ENCODE results near the gene VRK2. TPM values are rescaled to one million over a fixed set of nuclear protein-coding genes. Genes with fewer than 3 reads are reported as not detected.
"Not testable (repeated sequence)": the region's sequence is repeated elsewhere in the genome, so short reads cannot be mapped to it uniquely, and the experiment has no call there.

The VRK2 gene
- total RNA-seq, 2 experiments from 2014 or later = 26.2 to 28.4 TPM

- H3K4me1 Mint-ChIP-seq, H3K27me3 Mint-ChIP-seq, H3K4me3 Mint-ChIP-seq, CTCF ChIA-PET, ATAC-seq, DNase-seq, H3K27ac Mint-ChIP-seq: not testable (repeated sequence)
- peaks cover 16% of the 10 kb centered on the region for H3K9me3 Mint-ChIP-seq (ENCODE audit: low read depth)
- H3K36me3 Mint-ChIP-seq = peaks cover 51% of the 10 kb centered on the region
Observed at GRCh38 chr2:58171831-58172230, 125.2 kb downstream of the VRK2 start.

GRCh38 chr2:58177187-58177586, 130.6 kb downstream of the VRK2 start:
- CTCF ChIA-PET, H3K4me1 Mint-ChIP-seq: not testable (repeated sequence)

DNA sequence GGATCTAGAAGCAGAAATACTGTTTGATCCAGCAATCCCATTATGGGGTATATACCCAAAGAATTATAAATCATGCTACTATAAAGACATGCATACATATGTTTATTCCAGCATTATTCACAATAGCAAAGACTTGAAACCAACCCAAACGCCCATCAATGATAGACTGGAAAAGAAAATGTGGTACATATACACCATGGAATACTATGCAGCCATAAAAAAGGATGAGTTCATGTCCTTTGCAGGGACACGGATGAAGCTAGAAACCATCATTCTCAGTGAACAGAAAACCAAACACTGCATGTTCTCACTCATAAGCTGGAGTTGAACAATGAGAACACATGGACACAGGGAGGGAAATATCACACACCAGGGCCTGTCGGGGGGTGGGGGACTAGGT, 133.6 kb downstream of the VRK2 start:
- CTCF ChIA-PET; H3K4me1 Mint-ChIP-seq; H3K9me3 Mint-ChIP-seq (ENCODE audit: low read depth); DNase-seq; H3K27me3 Mint-ChIP-seq; H3K27ac Mint-ChIP-seq; H3K4me3 Mint-ChIP-seq; ATAC-seq: not testable (repeated sequence)
- peaks cover 36% of the 10 kb centered on the region for H3K36me3 Mint-ChIP-seq

More at GRCh38 chr2:58177187-58177586, 130.6 kb downstream of the VRK2 start:
- H3K9me3 Mint-ChIP-seq (ENCODE audit: low read depth); ATAC-seq; H3K4me3 Mint-ChIP-seq; DNase-seq; H3K27ac Mint-ChIP-seq; H3K27me3 Mint-ChIP-seq: not testable (repeated sequence)
- H3K36me3 Mint-ChIP-seq = peaks cover 51% of the 10 kb centered on the region

- no peak for ATAC-seq
- no peaks in the 10 kb centered on the region for H3K9me3 Mint-ChIP-seq (ENCODE audit: low read depth)
- H3K4me1 Mint-ChIP-seq = no peaks in the 10 kb centered on the region
- H3K27ac Mint-ChIP-seq = no peak overlapping the region
- no peaks in the 10 kb centered on the region for H3K27me3 Mint-ChIP-seq
- no peak overlapping the region for H3K4me3 Mint-ChIP-seq
- CTCF ChIA-PET = no interaction called here
- H3K36me3 Mint-ChIP-seq = peaks cover 34% of the 10 kb centered on the region
- DNase-seq = no peak
Observed at GRCh38 chr2:58180635-58181034, 134.0 kb downstream of the VRK2 start.

GRCh38 chr2:58182527-58182926, 135.9 kb downstream of the VRK2 start:
- H3K9me3 Mint-ChIP-seq (ENCODE audit: low read depth) = peaks cover 2% of the 10 kb centered on the region
- H3K36me3 Mint-ChIP-seq = peaks cover 42% of the 10 kb centered on the region
- DNase-seq (no peak), ATAC-seq (no peak)
- H3K27me3 Mint-ChIP-seq = no peaks in the 10 kb centered on the region
- no peak overlapping the region for H3K4me3 Mint-ChIP-seq
- H3K27ac Mint-ChIP-seq = no peak overlapping the region
- H3K4me1 Mint-ChIP-seq = no peaks in the 10 kb centered on the region
- CTCF ChIA-PET = no interaction called here

- no peak for ATAC-seq
- Mint-ChIP-seq H3K9me3 (ENCODE audit: low read depth) (peaks cover 2% of the 10 kb centered on the region), H3K27me3 (no peaks in the 10 kb centered on the region), H3K36me3 (peaks cover 31% of the 10 kb centered on the region), H3K27ac (no peak overlapping the region), H3K4me3 (no peak overlapping the region), H3K4me1 (no peaks in the 10 kb centered on the region)
- CTCF ChIA-PET = no interaction called here
- DNase-seq = no peak
Observed at GRCh38 chr2:58186501-58186900, 139.9 kb downstream of the VRK2 start.

DNA sequence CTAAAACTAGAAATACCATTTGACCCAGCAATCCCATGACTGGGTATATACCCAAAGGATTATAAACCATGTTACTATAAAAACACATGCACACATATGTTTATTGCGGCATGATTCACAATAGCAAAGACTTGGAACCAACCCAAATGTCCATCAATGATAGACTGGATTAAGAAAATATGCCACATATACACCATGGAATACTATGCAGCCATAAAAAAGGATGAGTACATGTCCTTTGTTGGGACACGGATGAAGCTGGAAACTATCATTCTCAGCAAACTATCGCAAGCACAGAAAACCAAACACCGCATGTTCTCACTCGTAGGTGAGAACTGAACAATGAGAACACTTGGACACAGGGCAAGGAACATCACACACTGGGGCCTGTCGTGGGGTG, 140.4 kb downstream of the VRK2 start:
- H3K4me1 Mint-ChIP-seq; ATAC-seq; H3K27ac Mint-ChIP-seq; H3K4me3 Mint-ChIP-seq; DNase-seq; CTCF ChIA-PET; H3K9me3 Mint-ChIP-seq (ENCODE audit: low read depth); H3K27me3 Mint-ChIP-seq: not testable (repeated sequence)
- H3K36me3 Mint-ChIP-seq = peaks cover 30% of the 10 kb centered on the region

DNA sequence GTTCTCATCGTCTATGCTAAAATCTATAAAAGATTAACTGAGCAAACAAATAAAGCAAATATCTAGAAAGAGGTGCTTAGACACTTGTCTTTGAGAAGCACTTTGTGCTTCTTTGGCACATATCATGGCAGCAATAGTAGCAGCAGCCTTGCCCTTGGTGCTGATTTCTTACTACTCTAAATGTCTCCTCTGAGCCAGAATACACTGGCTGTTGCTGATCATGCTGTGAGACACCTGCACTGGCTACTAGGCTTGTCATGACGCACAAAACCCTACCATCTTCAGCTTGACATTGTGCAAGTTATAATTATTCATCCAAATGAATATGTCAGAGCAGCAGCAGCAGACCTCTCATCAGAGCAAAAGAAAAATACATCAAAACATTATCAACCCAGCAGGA, 147.9 kb downstream of the VRK2 start:
- Mint-ChIP-seq H3K36me3 (peaks cover 12% of the 10 kb centered on the region), H3K4me1 (no peaks in the 10 kb centered on the region), H3K9me3 (ENCODE audit: low read depth) (no peaks in the 10 kb centered on the region), H3K4me3 (no peak overlapping the region), H3K27ac (no peak overlapping the region), H3K27me3 (no peaks in the 10 kb centered on the region)
- ATAC-seq (no peak), DNase-seq (no peak)
- CTCF ChIA-PET = no interaction called here

DNA sequence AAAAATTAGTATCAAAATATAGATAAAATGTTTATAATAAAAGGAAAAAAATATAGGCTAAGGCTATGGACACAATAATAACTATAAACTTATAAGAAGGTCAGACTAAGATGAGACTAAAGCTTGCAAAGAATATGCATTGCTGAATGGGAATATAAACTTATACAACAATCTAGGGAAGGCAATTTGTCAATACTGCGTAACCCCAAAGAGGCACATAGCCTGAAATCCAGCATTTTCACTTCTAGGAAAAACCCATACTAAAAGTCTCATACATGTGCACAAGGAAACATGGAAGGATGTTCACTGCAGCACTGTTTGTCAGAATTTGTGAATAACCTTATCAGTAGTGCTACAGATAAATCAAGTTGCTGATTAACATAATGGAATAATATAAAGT, 149.1 kb downstream of the VRK2 start:
- no peak for ATAC-seq
- peaks cover 8% of the 10 kb centered on the region for H3K36me3 Mint-ChIP-seq
- CTCF ChIA-PET = no interaction called here
- no peak for DNase-seq
- no peak overlapping the region for H3K27ac Mint-ChIP-seq
- no peaks in the 10 kb centered on the region for H3K27me3 Mint-ChIP-seq
- H3K4me3 Mint-ChIP-seq = no peak overlapping the region
- H3K4me1 Mint-ChIP-seq = no peaks in the 10 kb centered on the region
- no peaks in the 10 kb centered on the region for H3K9me3 Mint-ChIP-seq (ENCODE audit: low read depth)

GRCh38 chr2:58197894-58198293, 151.3 kb downstream of the VRK2 start:
- no peaks in the 10 kb centered on the region for H3K27me3 Mint-ChIP-seq
- H3K27ac Mint-ChIP-seq = no peak overlapping the region
- ATAC-seq (no peak), DNase-seq (no peak)
- peaks cover 11% of the 10 kb centered on the region for H3K36me3 Mint-ChIP-seq
- no peaks in the 10 kb centered on the region for H3K9me3 Mint-ChIP-seq (ENCODE audit: low read depth)
- H3K4me1 Mint-ChIP-seq = no peaks in the 10 kb centered on the region
- CTCF ChIA-PET = no interaction called here
- H3K4me3 Mint-ChIP-seq = no peak overlapping the region

- no peaks in the 10 kb centered on the region for H3K9me3 Mint-ChIP-seq (ENCODE audit: low read depth)
- no peaks in the 10 kb centered on the region for H3K4me1 Mint-ChIP-seq
- no peak overlapping the region for H3K27ac Mint-ChIP-seq
- no peaks in the 10 kb centered on the region for H3K27me3 Mint-ChIP-seq
- DNase-seq (no peak), ATAC-seq (no peak)
- H3K36me3 Mint-ChIP-seq = peaks cover 8% of the 10 kb centered on the region
- CTCF ChIA-PET = no interaction called here
- no peak overlapping the region for H3K4me3 Mint-ChIP-seq
Observed at GRCh38 chr2:58202404-58202803, 155.8 kb downstream of the VRK2 start.

- ATAC-seq (no peak), DNase-seq (no peak)
- CTCF ChIA-PET = no interaction called here
- no peak overlapping the region for H3K27ac Mint-ChIP-seq
- H3K9me3 Mint-ChIP-seq (ENCODE audit: low read depth) = no peaks in the 10 kb centered on the region
- peaks cover 5% of the 10 kb centered on the region for H3K36me3 Mint-ChIP-seq
- no peaks in the 10 kb centered on the region for H3K27me3 Mint-ChIP-seq
- no peak overlapping the region for H3K4me3 Mint-ChIP-seq
- no peaks in the 10 kb centered on the region for H3K4me1 Mint-ChIP-seq
Observed at GRCh38 chr2:58203018-58203417, 156.4 kb downstream of the VRK2 start.

DNA sequence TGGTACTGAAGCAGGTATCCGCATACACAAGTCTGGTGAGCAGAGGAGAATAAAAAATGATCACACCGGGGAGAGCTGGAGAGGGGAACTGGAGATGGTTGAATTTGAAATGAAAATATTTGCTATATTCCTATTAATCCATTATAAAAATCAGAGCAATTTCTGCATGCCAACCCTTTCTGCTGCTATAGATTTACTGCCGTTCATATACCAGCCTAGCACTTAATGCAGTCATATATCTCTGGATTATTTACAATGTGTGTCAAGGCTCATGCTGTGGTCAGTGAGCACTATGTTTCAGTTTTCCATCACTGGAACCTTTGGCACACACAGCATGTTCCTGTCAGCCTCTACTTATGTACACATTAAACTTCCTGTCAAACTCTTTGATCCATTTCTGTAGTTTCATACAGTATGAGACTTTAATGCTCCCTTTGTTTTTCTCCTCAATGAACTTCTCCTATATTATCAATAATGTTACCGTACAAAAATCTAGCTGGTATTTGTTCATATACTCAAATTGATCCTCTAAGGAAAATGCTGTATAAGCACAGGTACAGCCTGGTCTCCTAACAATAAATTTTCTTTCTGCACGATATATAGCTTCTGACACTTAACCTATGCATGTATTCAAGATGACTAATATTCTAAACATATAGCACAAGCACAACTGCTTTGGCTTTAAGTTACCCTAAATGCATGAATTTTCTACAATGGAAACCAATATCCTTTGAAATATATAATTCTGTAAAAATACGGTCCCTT, 157.8 kb downstream of the VRK2 start:
- Mint-ChIP-seq H3K27me3 (no peaks in the 10 kb centered on the region), H3K27ac (no peak overlapping the region), H3K4me3 (no peak overlapping the region), H3K36me3 (peaks cover 3% of the 10 kb centered on the region), H3K4me1 (no peaks in the 10 kb centered on the region), H3K9me3 (ENCODE audit: low read depth) (no peaks in the 10 kb centered on the region)
- CTCF ChIA-PET = no interaction called here
- ATAC-seq (no peak), DNase-seq (no peak)

DNA sequence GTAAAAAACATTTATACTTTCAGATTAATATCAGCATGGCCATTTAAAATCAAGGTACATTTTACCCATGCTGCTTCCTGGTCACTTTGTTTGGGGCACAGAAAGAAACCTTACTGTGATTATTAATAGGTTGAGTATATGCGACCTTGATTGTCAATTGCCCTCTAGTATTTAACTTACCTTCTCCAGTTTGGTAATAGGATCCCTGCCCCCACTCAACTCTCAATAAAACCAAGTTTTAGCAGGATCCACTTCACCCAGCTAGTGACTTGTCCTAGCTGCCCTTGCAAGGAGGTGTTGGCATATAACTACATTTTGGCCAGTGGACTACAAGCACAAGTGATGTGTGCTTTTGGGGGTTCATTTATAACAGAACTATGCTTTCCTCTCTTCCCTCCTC, 160.2 kb downstream of the VRK2 start:
- Mint-ChIP-seq H3K9me3 (ENCODE audit: low read depth) (peaks cover 9% of the 10 kb centered on the region), H3K36me3 (peaks cover 26% of the 10 kb centered on the region), H3K27me3 (no peaks in the 10 kb centered on the region), H3K4me3 (no peak overlapping the region), H3K4me1 (no peaks in the 10 kb centered on the region), H3K27ac (no peak overlapping the region)
- no peak for DNase-seq
- no peak for ATAC-seq
- CTCF ChIA-PET = no interaction called here

DNA sequence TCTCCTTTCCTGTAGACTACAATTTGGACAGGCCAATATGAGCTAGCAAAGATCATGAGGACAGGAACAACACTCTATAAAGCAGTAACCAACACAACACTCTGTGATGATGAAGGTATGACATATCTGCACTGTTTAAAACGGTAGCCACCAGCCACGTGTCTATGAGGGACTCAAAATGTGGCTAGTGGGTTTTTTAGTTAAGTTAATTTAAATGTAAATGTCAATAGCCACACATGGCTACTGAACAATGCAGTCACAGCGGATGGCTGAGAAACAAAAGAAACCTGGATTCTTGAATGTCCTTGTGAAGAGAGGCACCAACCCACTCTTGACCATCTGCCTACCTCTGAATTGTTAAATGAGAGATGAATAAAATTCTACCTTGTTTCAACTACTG, 160.6 kb downstream of the VRK2 start:
- H3K9me3 Mint-ChIP-seq (ENCODE audit: low read depth) = peaks cover 13% of the 10 kb centered on the region
- H3K4me3 Mint-ChIP-seq = no peak overlapping the region
- ATAC-seq (no peak), DNase-seq (no peak)
- CTCF ChIA-PET = no interaction called here
- H3K27ac Mint-ChIP-seq = no peak overlapping the region
- H3K27me3 Mint-ChIP-seq = no peaks in the 10 kb centered on the region
- no peaks in the 10 kb centered on the region for H3K4me1 Mint-ChIP-seq
- peaks cover 30% of the 10 kb centered on the region for H3K36me3 Mint-ChIP-seq
